B cell (primary cell): ENCODE data around the gene ZBTB21.

Source experiments
- CTCF ChIP-seq: fragments of 200-600 bp; IDR thresholded peaks from one replicate; pipeline ENCODE4 v1.8.0; 2022; ENCODE audit warnings: antibody characterized with exemption, mild to moderate bottlenecking
- EZH2 ChIP-seq: IDR thresholded peaks from 2 replicates; pipeline ENCODE4 v1.6.1; 2012; ENCODE audit warnings: borderline replicate concordance, low read depth, mild to moderate bottlenecking, moderate library complexity, low read length; ENCODE audit not compliant: insufficient read depth, poor library complexity, severe bottlenecking

GRCh38 chr21:42055425-42055824 lies 45.3 kb upstream of the ZBTB21 start:
- TF ChIP-seq CTCF = no peak
- no peak for TF ChIP-seq EZH2
